Stimulated activated CD8-positive, alpha-beta memory T cell treated with anti-CD3 and anti-CD28 coated beads, Interleukin-2, amount 100 ng/mL, for 48 hours (primary cell): Measurements from ENCODE around the gene BTG3.

Source experiments
- DNase-seq, 2 donors: peaks; one replicate each; pipeline ENCODE4 v3.0.0-alpha.2; 2020; ENCODE audit warnings: low read depth in 2 of 2

Gene BTG3

GRCh38 chr21:17585875-17586450 lies 26.7 kb downstream of the BTG3 start:
- no peak for DNase-seq

- no peak for DNase-seq
Measured at GRCh38 chr21:17583898-17584297, 28.8 kb downstream of the BTG3 start.

GRCh38 chr21:17580319-17580718 lies 32.4 kb downstream of the BTG3 start:
- no peak for DNase-seq

GRCh38 chr21:17578876-17579275 lies 33.8 kb downstream of the BTG3 start:
- DNase-seq: no peak

GRCh38 chr21:17578162-17578561 lies 34.5 kb downstream of the BTG3 start:
- DNase-seq: no peak

GRCh38 chr21:17577701-17578100 lies 35.0 kb downstream of the BTG3 start:
- DNase-seq: no peak

GRCh38 chr21:17576080-17576835 lies 36.4 kb downstream of the BTG3 start:
- no peak for DNase-seq

GRCh38 chr21:17575076-17575475 lies 37.6 kb downstream of the BTG3 start:
- DNase-seq: no peak

- DNase-seq: no peak
Measured at GRCh38 chr21:17572431-17572830, 40.3 kb downstream of the BTG3 start.

- DNase-seq: no peak
Measured at GRCh38 chr21:17570786-17571185, 41.9 kb downstream of the BTG3 start.

- DNase-seq: no peak
Measured at GRCh38 chr21:17560377-17561025, 52.2 kb downstream of the BTG3 start.

- no peak for DNase-seq
Measured at GRCh38 chr21:17554679-17555465, 57.8 kb downstream of the BTG3 start.

GRCh38 chr21:17554120-17554519 lies 58.6 kb downstream of the BTG3 start:
- DNase-seq: no peak

GRCh38 chr21:17552410-17552809 lies 60.3 kb downstream of the BTG3 start:
- no peak for DNase-seq

GRCh38 chr21:17550671-17551308 lies 61.9 kb downstream of the BTG3 start:
- no peak for DNase-seq

- no peak for DNase-seq
Measured at GRCh38 chr21:17548262-17548661, 64.4 kb downstream of the BTG3 start.

GRCh38 chr21:17545007-17545406 lies 67.7 kb downstream of the BTG3 start:
- DNase-seq: no peak
